HFFc6 (cell line): ENCODE results near the gene GLIS1. TPM values are rescaled to one million over a fixed set of nuclear protein-coding genes. Genes with fewer than 3 reads are reported as not detected.

Source experiments
- DNase-seq: peaks from one replicate; pipeline ENCODE4 v3.0.0-alpha.2; 2018
- H3K27ac Mint-ChIP-seq: 2 replicates; pipeline ENCODE4 v1.8.0; 2020; ENCODE audit warnings: mild to moderate bottlenecking, mixed read lengths
- H3K27me3 Mint-ChIP-seq: 2 replicates; pipeline ENCODE4 v1.8.0; 2021; ENCODE audit warnings: mild to moderate bottlenecking, moderate library complexity, mixed read lengths; ENCODE audit not compliant: insufficient read depth
- H3K36me3 Mint-ChIP-seq: 2 replicates; pipeline ENCODE4 v1.8.0; 2021; ENCODE audit warnings: low read depth, mixed read lengths
- H3K4me1 Mint-ChIP-seq: 2 replicates; pipeline ENCODE4 v1.8.0; 2020; ENCODE audit warnings: low read depth, mixed read lengths
- H3K4me3 Mint-ChIP-seq: 2 replicates; pipeline ENCODE4 v1.8.0; 2020; ENCODE audit warnings: mild to moderate bottlenecking, moderate library complexity, mixed read lengths
- H3K9me3 Mint-ChIP-seq: 2 replicates; pipeline ENCODE4 v1.8.0; 2020; ENCODE audit warnings: mild to moderate bottlenecking, mixed read lengths
- total RNA-seq, 6 experiments: library from RNA; stranded (reverse); fragmentation: NEBNext Ultra II Directional; extraction: Animal tissue kit (Norgen Biotek cat#: 25700); gene quantifications; 2 replicates in 1 of 6; 3 replicates in 5 of 6; pipeline ENCODE4 v1.2.3, GENCODE V29; 2021
- TF ChIP-seq, protein P1 (sequence below): fragments of 200-600 bp; sonication (generic); IDR thresholded peaks from 2 replicates; pipeline ENCODE4 v1.5.0; 2021; ENCODE audit warnings: antibody characterized with exemption, mild to moderate bottlenecking

The GLIS1 gene
- total RNA-seq, 6 experiments from 2014 or later: 1.1 to 1.9 (median 1.2) TPM

DNA sequence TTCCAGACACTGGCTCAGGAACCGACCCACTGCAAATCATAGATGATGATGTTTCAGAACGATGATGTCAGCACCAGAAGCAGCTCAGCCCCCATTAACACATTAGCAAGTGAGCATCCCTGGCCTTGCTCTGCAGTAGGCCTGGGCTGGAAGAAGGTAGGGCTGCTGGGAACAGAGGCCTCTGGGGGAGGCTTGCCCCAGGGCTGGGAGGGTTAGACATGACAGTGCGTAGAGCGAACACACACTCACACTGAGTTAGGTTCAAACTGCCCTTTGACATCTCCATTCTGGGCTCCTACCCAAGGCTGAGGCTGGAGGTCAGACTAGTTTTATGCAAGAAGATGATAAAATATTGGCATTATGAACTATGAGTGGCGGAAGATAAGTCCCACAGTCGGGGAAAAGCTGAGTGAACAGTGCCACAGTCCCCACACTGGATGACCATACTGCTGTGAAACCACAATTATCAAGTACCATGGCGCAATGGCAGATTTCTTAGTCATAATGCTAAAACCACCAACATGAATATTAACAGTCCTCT lies 188.7 kb downstream of the GLIS1 start:
- no peak overlapping the region for H3K4me3 Mint-ChIP-seq
- TF ChIP-seq, protein P1, sequence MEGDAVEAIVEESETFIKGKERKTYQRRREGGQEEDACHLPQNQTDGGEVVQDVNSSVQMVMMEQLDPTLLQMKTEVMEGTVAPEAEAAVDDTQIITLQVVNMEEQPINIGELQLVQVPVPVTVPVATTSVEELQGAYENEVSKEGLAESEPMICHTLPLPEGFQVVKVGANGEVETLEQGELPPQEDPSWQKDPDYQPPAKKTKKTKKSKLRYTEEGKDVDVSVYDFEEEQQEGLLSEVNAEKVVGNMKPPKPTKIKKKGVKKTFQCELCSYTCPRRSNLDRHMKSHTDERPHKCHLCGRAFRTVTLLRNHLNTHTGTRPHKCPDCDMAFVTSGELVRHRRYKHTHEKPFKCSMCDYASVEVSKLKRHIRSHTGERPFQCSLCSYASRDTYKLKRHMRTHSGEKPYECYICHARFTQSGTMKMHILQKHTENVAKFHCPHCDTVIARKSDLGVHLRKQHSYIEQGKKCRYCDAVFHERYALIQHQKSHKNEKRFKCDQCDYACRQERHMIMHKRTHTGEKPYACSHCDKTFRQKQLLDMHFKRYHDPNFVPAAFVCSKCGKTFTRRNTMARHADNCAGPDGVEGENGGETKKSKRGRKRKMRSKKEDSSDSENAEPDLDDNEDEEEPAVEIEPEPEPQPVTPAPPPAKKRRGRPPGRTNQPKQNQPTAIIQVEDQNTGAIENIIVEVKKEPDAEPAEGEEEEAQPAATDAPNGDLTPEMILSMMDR: no peak
- H3K36me3 Mint-ChIP-seq: no peaks in the 10 kb centered on the region
- no peaks in the 10 kb centered on the region for H3K9me3 Mint-ChIP-seq
- no peak overlapping the region for H3K27ac Mint-ChIP-seq
- peaks cover 14% of the 10 kb centered on the region for H3K4me1 Mint-ChIP-seq
- H3K27me3 Mint-ChIP-seq: peaks cover 7% of the 10 kb centered on the region
- DNase-seq: no peak

DNA sequence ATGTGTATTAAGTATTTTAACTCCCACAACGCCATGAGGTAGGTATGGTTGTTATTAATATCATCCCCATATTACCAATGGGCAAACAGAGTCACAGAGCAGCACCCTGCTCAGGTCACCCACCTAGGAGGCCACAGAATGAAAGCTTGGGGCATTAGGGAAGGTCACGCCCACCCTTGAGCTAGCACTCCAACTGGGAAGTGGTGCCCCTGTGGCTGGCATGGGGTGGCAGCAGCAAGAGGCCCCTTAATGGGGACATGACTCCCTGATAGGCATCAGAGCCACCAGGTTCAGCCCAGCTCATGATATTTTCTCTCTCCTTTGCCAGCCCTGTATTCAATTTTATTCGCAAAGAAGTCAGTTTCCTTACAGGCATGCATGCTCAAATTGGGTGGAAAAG lies 189.2 kb downstream of the GLIS1 start:
- Mint-ChIP-seq H3K4me1 (peaks cover 14% of the 10 kb centered on the region), H3K27me3 (peaks cover 10% of the 10 kb centered on the region), H3K4me3 (no peak overlapping the region), H3K27ac (no peak overlapping the region), H3K9me3 (no peaks in the 10 kb centered on the region), H3K36me3 (no peaks in the 10 kb centered on the region)
- TF ChIP-seq, protein P1: no peak
- no peak for DNase-seq

DNA sequence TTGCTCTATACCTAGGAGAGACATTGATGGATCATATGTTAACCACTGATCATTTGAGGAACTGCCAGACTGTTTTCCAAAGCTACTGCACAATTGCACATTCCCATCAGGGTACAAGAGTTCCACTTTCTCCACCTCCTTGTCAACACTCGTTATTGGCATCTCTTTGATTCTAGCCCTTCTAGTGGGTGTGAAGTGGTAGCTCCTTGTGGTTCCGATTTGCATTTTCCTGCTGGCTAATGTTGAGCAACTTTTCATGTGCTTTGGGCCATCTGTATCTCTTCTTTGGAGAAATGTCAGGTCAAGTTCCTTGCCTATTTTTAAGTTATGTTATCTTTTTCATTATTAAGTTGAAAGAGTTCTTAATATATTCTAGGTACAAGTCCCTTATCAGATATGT lies 189.7 kb downstream of the GLIS1 start:
- TF ChIP-seq, protein P1: no peak
- Mint-ChIP-seq H3K9me3 (no peaks in the 10 kb centered on the region), H3K4me3 (no peak overlapping the region), H3K27me3 (peaks cover 12% of the 10 kb centered on the region), H3K36me3 (no peaks in the 10 kb centered on the region), H3K4me1 (peaks cover 14% of the 10 kb centered on the region), H3K27ac (no peak overlapping the region)
- DNase-seq: no peak

DNA sequence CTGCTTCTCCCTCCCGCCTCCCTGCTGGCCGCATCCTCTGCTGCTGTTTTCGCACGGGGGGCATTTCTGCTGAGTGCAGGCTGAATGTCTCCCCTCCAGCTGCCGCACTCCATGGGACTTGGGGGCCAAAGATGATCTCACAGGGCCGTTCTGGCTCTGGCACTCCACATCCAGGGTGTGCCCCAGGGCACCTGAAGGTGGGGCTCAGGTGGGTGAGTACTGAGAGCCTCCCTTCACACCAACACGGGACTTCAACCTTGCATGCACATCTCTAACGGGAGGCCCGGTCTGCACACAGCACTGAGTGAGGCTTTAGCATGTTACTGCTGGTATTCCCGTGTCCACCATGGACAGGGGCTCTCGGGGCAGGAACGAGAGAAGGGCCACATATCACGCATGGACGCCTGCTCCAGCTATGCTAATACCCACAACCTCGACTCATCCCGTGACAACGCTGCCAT lies 190.9 kb downstream of the GLIS1 start:
- Mint-ChIP-seq H3K9me3 (no peaks in the 10 kb centered on the region), H3K27ac (no peak overlapping the region), H3K4me1 (peaks cover 17% of the 10 kb centered on the region), H3K27me3 (peaks cover 12% of the 10 kb centered on the region), H3K36me3 (no peaks in the 10 kb centered on the region), H3K4me3 (no peak overlapping the region)
- TF ChIP-seq, protein P1: no peak
- DNase-seq: no peak

DNA sequence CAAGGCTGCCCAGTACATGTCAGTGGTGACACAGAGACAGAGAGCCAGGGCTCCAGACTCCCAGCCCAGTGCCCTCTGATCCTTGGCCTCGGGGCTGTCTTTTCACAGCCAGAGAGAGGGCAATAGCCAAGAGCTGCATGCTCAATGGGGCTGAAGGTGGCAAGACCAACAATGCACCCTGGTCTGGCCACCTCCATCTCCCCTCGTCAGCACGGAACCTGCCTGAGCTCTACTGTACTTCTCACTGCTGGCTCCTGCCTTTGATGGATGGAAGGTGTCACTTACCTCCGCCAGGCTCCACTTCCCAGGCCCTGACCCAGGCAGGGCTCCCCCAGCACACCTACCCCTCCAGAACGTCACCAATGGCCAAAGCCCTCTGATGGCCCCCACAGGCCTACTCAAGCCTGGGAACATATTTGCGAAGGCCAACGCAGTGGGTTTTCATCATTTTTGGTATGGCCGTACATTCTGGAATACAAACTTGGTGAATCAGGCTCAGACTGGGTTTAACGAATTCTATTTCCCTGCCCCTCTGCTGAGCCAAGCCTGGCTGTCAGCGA lies 191.7 kb downstream of the GLIS1 start:
- Mint-ChIP-seq H3K4me3 (no peak overlapping the region), H3K27me3 (peaks cover 12% of the 10 kb centered on the region), H3K27ac (no peak overlapping the region), H3K4me1 (peaks cover 25% of the 10 kb centered on the region), H3K9me3 (no peaks in the 10 kb centered on the region), H3K36me3 (no peaks in the 10 kb centered on the region)
- DNase-seq: no peak
- TF ChIP-seq, protein P1: no peak
